Smooth muscle cell (in vitro differentiated cells): ENCODE measurements around the gene CDK11B. TPM values are rescaled to one million over a fixed set of nuclear protein-coding genes. Genes with fewer than 3 reads are reported as not detected.
A peak's percentile ranks its signal among the peaks of the same experiment; 100 is the strongest.

Experiments
- DNase-seq: peaks from one replicate; lab custom pipeline; 2025; ENCODE audit not compliant: unreplicated experiment; lab: John Stamatoyannopoulos, UW
- H2AFZ ChIP-seq: fragments of 200-600 bp; sonication (generic); 2 replicates; pipeline ENCODE4 v1.6.0; 2016; ENCODE audit warnings: antibody characterized with exemption, low read depth, mild to moderate bottlenecking
- H3F3A ChIP-seq: fragments of 200-600 bp; sonication (generic); 2 replicates; pipeline ENCODE4 v1.6.0; 2017; ENCODE audit warnings: antibody characterized with exemption, low read depth
- H3K27ac ChIP-seq: fragments of 200-600 bp; sonication (generic); 2 replicates; pipeline ENCODE4 v1.5.1; 2016; ENCODE audit warnings: low read depth, mild to moderate bottlenecking
- H3K27me3 ChIP-seq: fragments of 200-600 bp; sonication (generic); 2 replicates; pipeline ENCODE4 v1.6.1; 2016; ENCODE audit warnings: low read depth, mild to moderate bottlenecking
- H3K36me3 ChIP-seq: fragments of 200-600 bp; sonication (generic); 2 replicates; pipeline ENCODE4 v1.5.1; 2016; ENCODE audit warnings: low read depth
- H3K4me1 ChIP-seq: fragments of 200-600 bp; sonication (generic); 2 replicates; pipeline ENCODE4 v1.5.1; 2016; ENCODE audit warnings: low read depth
- H3K4me2 ChIP-seq: fragments of 200-600 bp; sonication (generic); 2 replicates; pipeline ENCODE4 v1.6.0; 2016; ENCODE audit warnings: mild to moderate bottlenecking
- H3K4me3 ChIP-seq: fragments of 200-600 bp; sonication (generic); 2 replicates; pipeline ENCODE4 v1.5.1; 2016; ENCODE audit warnings: mild to moderate bottlenecking
- H3K79me2 ChIP-seq: fragments of 200-600 bp; sonication (generic); 2 replicates; pipeline ENCODE4 v1.6.0; 2016; ENCODE audit warnings: low read depth, mild to moderate bottlenecking
- H3K9ac ChIP-seq: fragments of 200-600 bp; sonication (generic); 2 replicates; pipeline ENCODE4 v1.6.0; 2016; ENCODE audit warnings: low read depth
- H3K9me3 ChIP-seq: fragments of 200-600 bp; sonication (generic); replicated peaks from 2 replicates; pipeline ENCODE4 v1.5.1; 2016; ENCODE audit warnings: low read depth
- H4K20me1 ChIP-seq: fragments of 200-600 bp; sonication (generic); 2 replicates; pipeline ENCODE4 v1.6.0; 2016; ENCODE audit warnings: low read depth
- WGBS: methylation state at CpG from one replicate; pipeline ENCODE4 v1.1.7; 2016; ENCODE audit warnings: low lambda C conversion rate; 5-methylcytosine and 5-hydroxymethylcytosine counted together
- polyA plus RNA-seq: library from polyadenylated mRNA; unstranded; fragments of >200 nt; fragmentation: Nextera tagmentation; extraction: Ambion mirVana; gene quantifications from 2 replicates; pipeline ENCODE4 v1.2.1, GENCODE V29; 2016
- total RNA-seq: library from RNA; depleted of rRNA; stranded (reverse); fragments of >200 nt; gene quantifications from 2 replicates; pipeline ENCODE4 v1.2.3, GENCODE V29; 2014
- TF ChIP-seq, protein P1 (sequence below): fragments of 200-600 bp; sonication (generic); IDR thresholded peaks from 2 replicates; pipeline ENCODE4 v1.5.1; 2017; ENCODE audit warnings: borderline replicate concordance, mild to moderate bottlenecking, antibody characterized with exemption; ENCODE audit not compliant: insufficient read depth, poor library complexity, severe bottlenecking

Gene CDK11B
- total and polyA plus RNA-seq, 2 experiments from 2014 or later, result 13.7 to 15.6 TPM

DNA sequence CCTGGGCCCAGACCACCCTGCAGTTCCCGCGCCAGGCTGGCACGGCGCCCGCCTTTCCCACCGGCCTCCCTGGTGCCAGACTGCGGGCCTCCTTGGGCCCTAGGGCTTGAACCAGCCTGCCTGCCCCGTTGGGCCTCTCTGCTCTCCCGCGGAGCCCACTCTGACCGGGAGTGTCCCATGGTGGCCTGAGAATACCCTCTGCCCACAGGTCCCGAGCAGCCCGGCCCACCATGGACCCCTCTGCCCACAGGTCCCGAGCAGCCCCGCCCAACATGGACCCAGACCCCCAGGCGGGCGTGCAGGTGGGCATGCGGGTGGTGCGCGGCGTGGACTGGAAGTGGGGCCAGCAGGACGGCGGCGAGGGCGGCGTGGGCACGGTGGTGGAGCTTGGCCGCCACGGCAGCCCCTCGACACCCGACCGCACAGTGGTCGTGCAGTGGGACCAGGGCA is 35.6 kb downstream of the CDK11B start:
- Histone ChIP-seq H3K4me1 (peaks cover 8% of the 10 kb centered on the region), H3K4me3 (no peak overlapping the region), H2AFZ (no peak overlapping the region), H3K27ac (peak overlapping the region; percentile 27), H4K20me1 (peaks cover 72% of the 10 kb centered on the region), H3K9ac (no peak overlapping the region), H3K9me3 (no peaks in the 10 kb centered on the region), H3K36me3 (no peaks in the 10 kb centered on the region), H3K4me2 (no peak overlapping the region), H3F3A (peaks cover 3% of the 10 kb centered on the region), H3K27me3 (no peaks in the 10 kb centered on the region), H3K79me2 (peaks cover 13% of the 10 kb centered on the region)
- 94% methylated on average over 14 of the region's 33 CpGs for WGBS
- DNase-seq, result no peak
- TF ChIP-seq, protein P1, sequence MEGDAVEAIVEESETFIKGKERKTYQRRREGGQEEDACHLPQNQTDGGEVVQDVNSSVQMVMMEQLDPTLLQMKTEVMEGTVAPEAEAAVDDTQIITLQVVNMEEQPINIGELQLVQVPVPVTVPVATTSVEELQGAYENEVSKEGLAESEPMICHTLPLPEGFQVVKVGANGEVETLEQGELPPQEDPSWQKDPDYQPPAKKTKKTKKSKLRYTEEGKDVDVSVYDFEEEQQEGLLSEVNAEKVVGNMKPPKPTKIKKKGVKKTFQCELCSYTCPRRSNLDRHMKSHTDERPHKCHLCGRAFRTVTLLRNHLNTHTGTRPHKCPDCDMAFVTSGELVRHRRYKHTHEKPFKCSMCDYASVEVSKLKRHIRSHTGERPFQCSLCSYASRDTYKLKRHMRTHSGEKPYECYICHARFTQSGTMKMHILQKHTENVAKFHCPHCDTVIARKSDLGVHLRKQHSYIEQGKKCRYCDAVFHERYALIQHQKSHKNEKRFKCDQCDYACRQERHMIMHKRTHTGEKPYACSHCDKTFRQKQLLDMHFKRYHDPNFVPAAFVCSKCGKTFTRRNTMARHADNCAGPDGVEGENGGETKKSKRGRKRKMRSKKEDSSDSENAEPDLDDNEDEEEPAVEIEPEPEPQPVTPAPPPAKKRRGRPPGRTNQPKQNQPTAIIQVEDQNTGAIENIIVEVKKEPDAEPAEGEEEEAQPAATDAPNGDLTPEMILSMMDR, result no peak

DNA sequence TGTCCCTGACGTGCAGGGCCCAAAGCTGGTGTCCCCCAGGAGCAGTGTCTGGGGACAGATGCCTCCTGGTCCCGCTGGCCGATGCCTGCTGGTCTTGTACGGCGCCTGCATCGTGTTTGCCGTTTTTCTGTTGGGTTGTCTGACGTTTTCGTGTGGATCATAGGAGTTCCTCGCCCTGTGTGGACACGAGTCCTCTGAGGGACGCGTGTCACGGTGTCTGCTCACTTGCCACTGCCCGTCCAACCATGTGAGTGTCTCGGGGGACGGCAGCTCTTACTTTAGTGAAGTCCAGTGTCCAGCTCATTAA is 36.1 kb downstream of the CDK11B start:
- H3K9me3 ChIP-seq, result no peaks in the 10 kb centered on the region
- H3K4me2 ChIP-seq, result no peak overlapping the region
- WGBS, result 96% methylated on average over 17 of the region's 17 CpGs
- H3K27ac ChIP-seq, result peak overlapping the region; percentile 27
- H2AFZ ChIP-seq, result no peak overlapping the region
- no peaks in the 10 kb centered on the region for H3K36me3 ChIP-seq
- TF ChIP-seq, protein P1, result no peak
- H3F3A ChIP-seq, result peaks cover 3% of the 10 kb centered on the region
- peaks cover 73% of the 10 kb centered on the region for H4K20me1 ChIP-seq
- peaks cover 8% of the 10 kb centered on the region for H3K4me1 ChIP-seq
- peaks cover 16% of the 10 kb centered on the region for H3K79me2 ChIP-seq
- DNase-seq, result no peak
- H3K4me3 ChIP-seq, result no peak overlapping the region
- H3K27me3 ChIP-seq, result no peaks in the 10 kb centered on the region
- no peak overlapping the region for H3K9ac ChIP-seq

DNA sequence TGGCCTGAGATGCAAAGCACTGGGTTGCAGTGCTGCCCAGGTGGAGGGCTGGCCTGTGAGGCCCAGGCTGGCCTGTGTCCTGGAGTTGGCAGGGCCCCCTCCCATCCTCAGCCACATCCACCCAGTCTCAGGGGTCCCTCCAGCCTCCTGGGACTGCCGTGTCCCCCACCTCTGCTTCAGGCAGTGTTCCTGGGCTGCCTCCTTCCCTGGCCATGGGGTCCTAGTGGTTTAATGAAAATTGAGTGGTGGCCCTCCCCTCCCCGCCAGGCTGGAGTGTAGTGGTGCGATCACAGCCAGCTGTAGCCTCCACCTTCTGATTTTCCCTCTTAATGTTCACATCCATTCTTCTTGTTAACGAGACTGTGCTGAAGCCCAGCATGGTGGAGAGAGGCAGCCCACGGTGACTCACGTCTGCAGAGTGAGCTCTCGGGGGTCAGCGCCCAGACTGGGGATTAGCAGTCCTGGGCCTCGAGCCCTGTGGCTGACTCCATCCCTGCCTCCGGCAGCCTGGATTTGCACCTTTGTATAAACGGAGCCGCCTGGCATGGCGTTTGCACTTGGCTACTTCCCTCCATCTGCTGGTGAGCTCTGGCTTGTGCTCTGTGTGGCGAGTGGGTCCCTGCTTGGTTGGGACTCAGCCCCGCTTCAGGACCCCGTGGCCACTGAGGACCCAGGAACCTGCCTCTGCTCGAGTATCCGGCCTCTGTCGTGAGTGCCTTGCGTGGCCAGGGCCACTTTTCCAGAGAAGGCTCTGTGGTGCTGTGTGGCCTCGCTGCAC is 36.6 kb downstream of the CDK11B start:
- Histone ChIP-seq H3K4me3 (no peak overlapping the region), H3K27ac (peak overlapping the region; percentile 78), H3K9ac (no peak overlapping the region), H3K4me2 (peak overlapping the region; percentile 74), H3K79me2 (peaks cover 22% of the 10 kb centered on the region), H4K20me1 (peaks cover 76% of the 10 kb centered on the region), H3F3A (peaks cover 3% of the 10 kb centered on the region), H3K9me3 (no peaks in the 10 kb centered on the region), H3K4me1 (peaks cover 8% of the 10 kb centered on the region), H2AFZ (no peak overlapping the region), H3K36me3 (no peaks in the 10 kb centered on the region), H3K27me3 (no peaks in the 10 kb centered on the region)
- TF ChIP-seq, protein P1, result no peak
- WGBS, result 53% methylated on average over 21 of the region's 21 CpGs
- no peak for DNase-seq
